Right cardiac atrium (tissue), 5 donors: ENCODE measurements around the gene VAT1L. TPM values are rescaled to one million over a fixed set of nuclear protein-coding genes. Genes with fewer than 3 reads are reported as not detected.
A peak's percentile ranks its signal among the peaks of the same experiment; 100 is the strongest.

ENCODE experiments used
- ATAC-seq, 2 donors: fragments of 200-7000 bp; cut with Tn5 transposase; one replicate each; pipeline versions ENCODE4 v1.8.0 to v1.9.1; 2020; ENCODE audit warnings: moderate library complexity in 2 of 2, mild to moderate bottlenecking in 1 of 2
- DNase-seq, 3 donors: peaks; one replicate each; pipeline ENCODE4 v3.0.0-alpha.2; 2020
- H3K27ac ChIP-seq: one replicate; pipeline ENCODE4 v1.5.1; 2013; ENCODE audit warnings: mild to moderate bottlenecking, low read length, control low read depth, moderate library complexity
- H3K27me3 ChIP-seq: one replicate; pipeline ENCODE4 v1.6.1; 2013; ENCODE audit not compliant: control insufficient read depth, insufficient read depth
- H3K4me1 ChIP-seq: one replicate; pipeline ENCODE4 v1.6.1; 2013; ENCODE audit warnings: low read length; ENCODE audit not compliant: control insufficient read depth, insufficient read depth
- H3K4me3 ChIP-seq: one replicate; pipeline ENCODE4 v1.5.1; 2013; ENCODE audit warnings: low read length, control low read depth
- H3K9me3 ChIP-seq: one replicate; pipeline ENCODE4 v1.6.1; 2013; ENCODE audit warnings: low read length; ENCODE audit not compliant: control insufficient read depth
- WGBS: extraction: QIAGEN DNeasy Blood & Tissue Kit; methylation state at CpG from one replicate; pipeline ENCODE4 v1.1.7; 2013; 5-methylcytosine and 5-hydroxymethylcytosine counted together
- intact Hi-C, 4 donors: fragments of 100-400 bp; cut with DNase I; formaldehyde crosslinking; loops; one replicate each; pipeline versions ENCODE4 v1.11.0 to v1.14.0; 2022 to 2023
- polyA plus RNA-seq: library from polyadenylated mRNA; stranded (reverse); fragments of 200-250 nt; gene quantifications from one replicate; pipeline ENCODE4 v1.2.3, GENCODE V29; 2013
- total RNA-seq, 4 donors: library from RNA; stranded (reverse); fragmentation: NEBNext Ultra II Directional; extraction: Animal tissue kit (Norgen Biotek cat#: 25700); gene quantifications; one replicate each; pipeline ENCODE4 v1.2.1, GENCODE V29; 2021
- donor health status: healthy with polysubstance abuse.
- donor health status: DM: no; HTN: yes; CAD: no.
- donor health status: DM: no; HTN: no; CAD: no.
- donor health status: DM: no; HTN: yes; CAD: no; lungs with severe emphysema.
- donor health status: DM: yes; HTN: yes; CAD: no.

Gene VAT1L
- total and polyA plus RNA-seq, 5 donors, result 7.7 to 40.3 (median 14.5) TPM

DNA sequence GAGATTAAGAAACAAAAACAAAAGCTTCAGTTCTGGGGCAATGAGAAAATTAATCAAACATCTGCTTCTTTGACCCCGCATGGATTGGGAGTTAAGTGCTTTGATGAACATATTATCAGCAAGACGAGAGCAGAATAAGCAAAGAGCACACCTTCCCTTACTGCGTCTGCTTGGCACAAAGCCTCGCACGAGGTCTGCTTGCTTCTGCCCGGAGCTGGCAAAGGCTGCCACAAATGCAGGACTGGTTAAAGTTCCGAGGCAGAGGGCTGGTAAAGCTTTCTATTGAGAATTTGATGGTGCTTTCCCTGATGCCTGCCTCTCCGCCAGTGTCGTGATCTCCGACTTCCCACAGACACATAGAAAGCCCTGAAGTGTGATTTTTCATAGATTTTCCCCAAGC is 17.0 kb downstream of the VAT1L start:
- ATAC-seq, result peak in 1 of 2 donors; percentile 72
- intact Hi-C loops, result no loop called here
- H3K4me1 ChIP-seq, result no peaks in the 10 kb centered on the region

DNA sequence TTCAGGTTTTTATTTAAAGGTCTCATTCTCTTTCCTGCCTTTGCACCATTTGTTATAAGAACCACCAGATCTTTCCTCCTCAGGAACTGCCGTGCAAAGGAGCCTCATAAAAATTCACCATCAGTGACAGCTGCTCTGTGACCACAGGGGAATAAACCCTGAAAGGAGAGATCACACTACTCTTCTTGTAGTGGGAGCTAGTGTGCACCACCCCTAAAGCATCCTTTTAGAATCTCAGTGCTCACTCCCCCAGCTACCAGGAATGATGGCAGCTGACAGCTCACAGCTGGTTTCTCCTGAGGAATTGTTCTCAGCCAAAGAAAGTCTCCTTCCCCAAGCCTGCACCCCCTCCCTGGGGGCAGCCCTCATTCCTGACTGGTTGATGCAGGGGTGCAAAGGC is 18.7 kb downstream of the VAT1L start:
- no peak overlapping the region for H3K27ac ChIP-seq
- H3K4me3 ChIP-seq, result no peak overlapping the region
- 65% methylated on average over 1 of the region's 1 CpG for WGBS
- ATAC-seq, result no peak
- H3K9me3 ChIP-seq, result no peaks in the 10 kb centered on the region
- intact Hi-C loops, result no loop called here
- no peaks in the 10 kb centered on the region for H3K4me1 ChIP-seq
- no peaks in the 10 kb centered on the region for H3K27me3 ChIP-seq
- DNase-seq, result no peak

More for the DNA sequence above, 17.0 kb downstream of the VAT1L start:
- 52% methylated on average over 10 of the region's 10 CpGs for WGBS
- no peaks in the 10 kb centered on the region for H3K27me3 ChIP-seq
- H3K27ac ChIP-seq, result no peak overlapping the region
- H3K4me3 ChIP-seq, result no peak overlapping the region
- peak in 2 of 3 donors; percentile 56 to 77 for DNase-seq
- H3K9me3 ChIP-seq, result no peaks in the 10 kb centered on the region

- Histone ChIP-seq H3K4me3 (no peak overlapping the region), H3K9me3 (no peaks in the 10 kb centered on the region), H3K27ac (no peak overlapping the region), H3K4me1 (no peaks in the 10 kb centered on the region), H3K27me3 (no peaks in the 10 kb centered on the region)
- no peak for ATAC-seq
- no peak for DNase-seq
- 65% methylated on average over 2 of the region's 2 CpGs for WGBS
- intact Hi-C loops, result no loop called here
These were observed 24.6 kb downstream of the VAT1L start for GRCh38 chr16:77812856-77813500.

DNA sequence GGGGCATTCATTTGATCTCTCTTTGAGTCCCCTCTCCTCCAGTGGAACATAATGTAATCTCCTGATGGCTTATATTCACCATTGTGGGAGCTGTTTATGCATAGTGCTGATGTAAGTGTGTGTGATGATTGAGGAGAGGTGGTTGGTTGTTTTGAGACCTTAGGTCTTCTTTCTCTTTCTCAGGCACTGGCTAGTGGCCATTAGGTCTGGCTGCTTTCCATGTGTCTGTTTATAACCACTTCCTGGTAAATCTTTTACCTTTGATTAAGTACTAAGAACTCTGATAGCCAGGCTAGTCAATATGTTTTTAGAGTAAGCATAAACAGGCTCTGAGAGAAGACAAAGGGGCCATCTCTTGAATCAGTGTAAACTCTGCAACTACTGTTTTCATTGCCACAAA is 27.9 kb downstream of the VAT1L start:
- Histone ChIP-seq H3K9me3 (no peaks in the 10 kb centered on the region), H3K4me1 (no peaks in the 10 kb centered on the region), H3K4me3 (no peak overlapping the region), H3K27me3 (no peaks in the 10 kb centered on the region), H3K27ac (no peak overlapping the region)
- DNase-seq (no peak), ATAC-seq (no peak)
- intact Hi-C loops, result no loop called here

DNA sequence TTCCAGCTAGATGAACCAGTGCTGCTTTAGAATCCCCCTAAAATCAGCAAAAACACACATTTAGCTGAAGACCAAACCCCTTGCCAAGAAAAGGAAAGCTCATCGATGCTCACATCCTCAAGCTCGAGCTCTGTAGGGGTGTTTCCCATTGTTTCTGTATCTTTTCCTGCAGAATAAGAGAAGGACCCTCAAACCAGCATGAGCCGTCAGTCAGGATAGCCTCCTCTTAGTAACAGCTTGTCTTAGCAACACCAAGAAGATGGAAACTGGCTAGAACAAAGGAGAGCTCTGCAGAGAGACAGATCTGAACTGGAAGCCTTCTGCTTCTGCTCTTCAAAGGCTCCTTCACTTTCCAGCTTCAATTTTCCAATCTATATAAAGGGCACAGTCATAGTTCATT is 32.0 kb downstream of the VAT1L start:
- no peaks in the 10 kb centered on the region for H3K9me3 ChIP-seq
- no peak for ATAC-seq
- H3K27me3 ChIP-seq, result no peaks in the 10 kb centered on the region
- DNase-seq, result no peak
- WGBS, result 52% methylated on average over 3 of the region's 3 CpGs
- no peak overlapping the region for H3K27ac ChIP-seq
- intact Hi-C loops, result no loop called here
- no peak overlapping the region for H3K4me3 ChIP-seq
- H3K4me1 ChIP-seq, result no peaks in the 10 kb centered on the region

DNA sequence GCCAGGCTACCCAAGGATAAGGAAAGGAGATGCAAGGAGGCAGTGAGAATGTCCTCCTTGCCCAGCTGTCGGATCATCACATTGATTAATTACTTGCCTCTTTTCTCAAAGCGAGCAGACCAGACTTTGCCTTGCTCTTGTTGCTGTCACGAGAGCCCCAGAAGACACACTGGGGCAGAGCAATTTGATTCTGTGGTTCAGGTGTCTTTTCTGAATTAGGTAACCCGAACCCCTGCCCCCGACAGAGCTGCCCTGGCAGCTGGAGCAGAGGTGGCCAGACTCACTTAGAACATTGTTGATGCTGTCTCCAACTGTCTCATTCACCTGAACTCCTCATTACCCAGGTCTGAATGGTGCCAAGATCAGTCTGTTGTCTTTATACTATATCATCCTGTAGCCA is 34.3 kb downstream of the VAT1L start:
- H3K27ac ChIP-seq, result no peak overlapping the region
- ATAC-seq (no peak), DNase-seq (no peak)
- no peak overlapping the region for H3K4me3 ChIP-seq
- no peaks in the 10 kb centered on the region for H3K9me3 ChIP-seq
- H3K4me1 ChIP-seq, result no peaks in the 10 kb centered on the region
- intact Hi-C loops, result no loop called here
- H3K27me3 ChIP-seq, result no peaks in the 10 kb centered on the region
- 87% methylated on average over 5 of the region's 5 CpGs for WGBS

- intact Hi-C loops, result no loop called here
- 68% methylated on average over 4 of the region's 4 CpGs for WGBS
These were observed 34.7 kb downstream of the VAT1L start for GRCh38 chr16:77823067-77823466.

GRCh38 chr16:77825196-77825595 is 36.8 kb downstream of the VAT1L start:
- H3K4me3 ChIP-seq, result no peak overlapping the region
- H3K27ac ChIP-seq, result no peak overlapping the region
- H3K27me3 ChIP-seq, result no peaks in the 10 kb centered on the region
- ATAC-seq (no peak), DNase-seq (no peak)
- no peaks in the 10 kb centered on the region for H3K4me1 ChIP-seq
- intact Hi-C loops, result no loop called here
- WGBS, result 89% methylated on average over 7 of the region's 7 CpGs
- no peaks in the 10 kb centered on the region for H3K9me3 ChIP-seq

More at GRCh38 chr16:77823067-77823466, 34.7 kb downstream of the VAT1L start:
- Histone ChIP-seq H3K9me3 (no peaks in the 10 kb centered on the region), H3K4me3 (no peak overlapping the region), H3K27me3 (no peaks in the 10 kb centered on the region), H3K27ac (no peak overlapping the region), H3K4me1 (no peaks in the 10 kb centered on the region)
- DNase-seq (no peak), ATAC-seq (no peak)

GRCh38 chr16:77827032-77827431 is 38.7 kb downstream of the VAT1L start:
- DNase-seq (no peak), ATAC-seq (no peak)
- Histone ChIP-seq H3K4me3 (no peak overlapping the region), H3K9me3 (no peaks in the 10 kb centered on the region), H3K27ac (no peak overlapping the region), H3K4me1 (no peaks in the 10 kb centered on the region), H3K27me3 (no peaks in the 10 kb centered on the region)
- intact Hi-C loops, result no loop called here
- 60% methylated on average over 3 of the region's 3 CpGs for WGBS

GRCh38 chr16:77833921-77834634 is 45.7 kb downstream of the VAT1L start:
- H3K27ac ChIP-seq, result no peak overlapping the region
- intact Hi-C loops, result no loop called here
- peak in 1 of 2 donors; percentile 78 for ATAC-seq
- H3K27me3 ChIP-seq, result no peaks in the 10 kb centered on the region
- 60% methylated on average over 10 of the region's 10 CpGs for WGBS
- no peaks in the 10 kb centered on the region for H3K4me1 ChIP-seq
- no peaks in the 10 kb centered on the region for H3K9me3 ChIP-seq
- DNase-seq, result no peak
- H3K4me3 ChIP-seq, result no peak overlapping the region

GRCh38 chr16:77834635-77835540 is 46.5 kb downstream of the VAT1L start:
- intact Hi-C loops, result no loop called here
- Histone ChIP-seq H3K27me3 (no peaks in the 10 kb centered on the region), H3K27ac (no peak overlapping the region), H3K4me1 (no peaks in the 10 kb centered on the region), H3K4me3 (no peak overlapping the region), H3K9me3 (no peaks in the 10 kb centered on the region)
- 68% methylated on average over 6 of the region's 6 CpGs for WGBS
- ATAC-seq, result no peak
- no peak for DNase-seq
